ENCODE measurements around the gene DNAJB4.

DNAJB4 gene

DNA sequence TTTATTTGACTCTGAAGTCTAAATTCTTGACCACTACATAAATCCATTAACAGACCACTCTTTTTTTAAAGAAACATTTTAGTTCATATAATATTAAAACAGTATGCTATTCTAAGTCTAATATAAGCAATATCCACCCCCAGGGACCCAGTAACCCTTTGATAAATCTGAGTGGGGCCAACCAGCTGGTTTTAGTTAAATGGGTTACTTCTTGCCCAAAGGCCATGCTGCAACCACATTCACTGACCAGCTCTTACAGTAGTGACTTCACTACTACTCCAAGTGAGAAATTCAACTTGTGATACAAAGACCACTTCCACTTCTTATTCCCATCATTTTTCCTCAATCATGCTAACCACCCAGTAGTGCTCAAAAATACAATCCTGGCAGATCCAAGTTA, 46.3 kb upstream of the DNAJB4 start:
- no peak overlapping the region for H2AFZ ChIP-seq (ENCODE audit: low read length)
- H3K36me3 ChIP-seq (ENCODE audit: insufficient read depth, low read length) = peaks cover 100% of the 10 kb centered on the region
- no peak overlapping the region for H3K4me2 ChIP-seq (ENCODE audit: low read length)
- no peak overlapping the region for H3K4me3 ChIP-seq (ENCODE audit: low read depth, low read length, poor library complexity, severe bottlenecking)
- 0 out of 2 replicates have a peak, but pooled peaks cover 8% of the 10 kb centered on the region for H3K79me2 ChIP-seq (ENCODE audit: insufficient read depth, low read length)
- no peak for TF ChIP-seq EZH2 (IDR thresholded peaks at IDR 0.05; ENCODE audit: borderline replicate concordance, low read length)
- TF ChIP-seq, protein P1, sequence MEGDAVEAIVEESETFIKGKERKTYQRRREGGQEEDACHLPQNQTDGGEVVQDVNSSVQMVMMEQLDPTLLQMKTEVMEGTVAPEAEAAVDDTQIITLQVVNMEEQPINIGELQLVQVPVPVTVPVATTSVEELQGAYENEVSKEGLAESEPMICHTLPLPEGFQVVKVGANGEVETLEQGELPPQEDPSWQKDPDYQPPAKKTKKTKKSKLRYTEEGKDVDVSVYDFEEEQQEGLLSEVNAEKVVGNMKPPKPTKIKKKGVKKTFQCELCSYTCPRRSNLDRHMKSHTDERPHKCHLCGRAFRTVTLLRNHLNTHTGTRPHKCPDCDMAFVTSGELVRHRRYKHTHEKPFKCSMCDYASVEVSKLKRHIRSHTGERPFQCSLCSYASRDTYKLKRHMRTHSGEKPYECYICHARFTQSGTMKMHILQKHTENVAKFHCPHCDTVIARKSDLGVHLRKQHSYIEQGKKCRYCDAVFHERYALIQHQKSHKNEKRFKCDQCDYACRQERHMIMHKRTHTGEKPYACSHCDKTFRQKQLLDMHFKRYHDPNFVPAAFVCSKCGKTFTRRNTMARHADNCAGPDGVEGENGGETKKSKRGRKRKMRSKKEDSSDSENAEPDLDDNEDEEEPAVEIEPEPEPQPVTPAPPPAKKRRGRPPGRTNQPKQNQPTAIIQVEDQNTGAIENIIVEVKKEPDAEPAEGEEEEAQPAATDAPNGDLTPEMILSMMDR (IDR thresholded peaks at IDR 0.05; ENCODE audit: low read length) = no peak
- no peaks in the 10 kb centered on the region for H3K9me2 ChIP-seq (ENCODE audit: low read depth, low read length)
- H3K27ac ChIP-seq (ENCODE audit: low read depth, low read length, poor library complexity, severe bottlenecking) = no peak overlapping the region
- H4K20me1 ChIP-seq (ENCODE audit: insufficient read depth, low read length) = no peaks in the 10 kb centered on the region
- H3K9ac ChIP-seq (ENCODE audit: low read length) = no peak overlapping the region
- no peaks in the 10 kb centered on the region for H3K4me1 ChIP-seq (ENCODE audit: insufficient read depth, low read length, severe bottlenecking)
- H3K27me3 ChIP-seq (ENCODE audit: insufficient read depth, low read length) = no peaks in the 10 kb centered on the region
- H3F3A ChIP-seq (ENCODE audit: insufficient read depth, low read length) = no peaks in the 10 kb centered on the region; the same call in 1 of the 2 replicates
- no peaks in the 10 kb centered on the region for H3K9me3 ChIP-seq (ENCODE audit: low read length)

DNA sequence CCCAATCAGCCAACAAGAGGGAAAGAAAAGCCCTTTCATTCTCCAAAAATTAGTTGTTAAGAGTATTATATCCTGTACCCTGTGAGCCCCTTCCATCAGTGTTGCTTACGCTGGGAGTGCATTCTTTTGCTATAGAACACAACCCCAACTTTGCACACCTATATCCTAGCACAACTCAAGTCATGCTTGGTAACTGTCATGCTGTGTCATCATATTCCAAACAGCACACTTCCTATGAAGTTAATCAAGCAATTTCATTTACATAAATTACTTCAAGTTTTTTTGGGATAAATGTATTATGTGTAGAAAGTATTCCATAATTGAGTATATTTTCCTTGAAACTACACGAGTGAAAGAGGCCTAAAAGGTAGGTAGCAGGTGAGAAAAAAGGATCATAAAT, 45.9 kb upstream of the DNAJB4 start:
- Histone ChIP-seq H3K4me1 (ENCODE audit: insufficient read depth, low read length, severe bottlenecking) (no peaks in the 10 kb centered on the region), H3K27ac (ENCODE audit: low read depth, low read length, poor library complexity, severe bottlenecking) (no peak overlapping the region), H3K27me3 (ENCODE audit: insufficient read depth, low read length) (no peaks in the 10 kb centered on the region), H3F3A (ENCODE audit: insufficient read depth, low read length) (no peaks in the 10 kb centered on the region; the same call in 1 of the 2 replicates), H3K9me3 (ENCODE audit: low read length) (no peaks in the 10 kb centered on the region), H3K79me2 (ENCODE audit: insufficient read depth, low read length) (0 out of 2 replicates have a peak, but pooled peaks cover 6% of the 10 kb centered on the region), H2AFZ (ENCODE audit: low read length) (no peak overlapping the region), H4K20me1 (ENCODE audit: insufficient read depth, low read length) (no peaks in the 10 kb centered on the region), H3K4me3 (ENCODE audit: low read depth, low read length, poor library complexity, severe bottlenecking) (no peak overlapping the region), H3K9me2 (ENCODE audit: low read depth, low read length) (no peaks in the 10 kb centered on the region), H3K9ac (ENCODE audit: low read length) (no peak overlapping the region), H3K4me2 (ENCODE audit: low read length) (no peak overlapping the region), H3K36me3 (ENCODE audit: insufficient read depth, low read length) (peaks cover 100% of the 10 kb centered on the region)
- no peak for TF ChIP-seq EZH2 (IDR thresholded peaks at IDR 0.05; ENCODE audit: borderline replicate concordance, low read length)
- TF ChIP-seq, protein P1 (IDR thresholded peaks at IDR 0.05; ENCODE audit: low read length) = no peak

DNA sequence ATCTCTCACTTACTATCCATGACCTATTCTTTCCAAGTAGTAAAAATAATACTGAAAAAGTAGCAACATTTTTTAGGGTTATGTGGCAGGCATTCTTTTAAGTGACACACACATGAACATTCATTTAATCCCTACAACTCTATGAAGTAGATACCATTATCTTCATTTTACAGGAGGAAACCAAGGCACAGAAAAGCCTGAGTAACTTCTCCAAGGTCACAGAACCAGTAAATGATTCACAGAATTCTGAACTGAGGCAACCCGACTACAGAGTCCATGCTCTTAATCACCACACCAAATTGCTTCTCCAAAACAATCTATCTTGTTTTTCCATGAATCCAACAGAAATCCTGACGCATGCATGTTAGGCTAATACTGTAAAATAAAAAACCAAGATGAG, 43.3 kb upstream of the DNAJB4 start:
- Histone ChIP-seq H3F3A (ENCODE audit: insufficient read depth, low read length) (no peaks in the 10 kb centered on the region; the same call in 1 of the 2 replicates), H4K20me1 (ENCODE audit: insufficient read depth, low read length) (no peaks in the 10 kb centered on the region), H3K4me3 (ENCODE audit: low read depth, low read length, poor library complexity, severe bottlenecking) (no peak overlapping the region), H3K4me2 (ENCODE audit: low read length) (no peak overlapping the region), H3K9ac (ENCODE audit: low read length) (no peak overlapping the region), H3K4me1 (ENCODE audit: insufficient read depth, low read length, severe bottlenecking) (no peaks in the 10 kb centered on the region), H3K27ac (ENCODE audit: low read depth, low read length, poor library complexity, severe bottlenecking) (no peak overlapping the region), H3K9me3 (ENCODE audit: low read length) (no peaks in the 10 kb centered on the region), H3K79me2 (ENCODE audit: insufficient read depth, low read length) (no peaks in the 10 kb centered on the region), H3K27me3 (ENCODE audit: insufficient read depth, low read length) (no peaks in the 10 kb centered on the region), H3K36me3 (ENCODE audit: insufficient read depth, low read length) (peaks cover 100% of the 10 kb centered on the region), H2AFZ (ENCODE audit: low read length) (no peak overlapping the region), H3K9me2 (ENCODE audit: low read depth, low read length) (no peaks in the 10 kb centered on the region)
- TF ChIP-seq EZH2 (IDR thresholded peaks at IDR 0.05; ENCODE audit: borderline replicate concordance, low read length) = no peak
- TF ChIP-seq, protein P1 (IDR thresholded peaks at IDR 0.05; ENCODE audit: low read length) = no peak
